HL-60 (cell line): ENCODE measurements around the gene FCRLA.

ENCODE experiments used
- CTCF ChIP-seq: IDR thresholded peaks from one replicate; pipeline ENCODE4 v1.5.1; 2011; ENCODE audit warnings: low read length, control low read depth, inconsistent platforms; ENCODE audit not compliant: insufficient read depth
- GABPA ChIP-seq: IDR thresholded peaks from 2 replicates; pipeline ENCODE4 v1.6.1; 2012; ENCODE audit warnings: low read depth
- POLR2AphosphoS5 ChIP-seq: IDR thresholded peaks from 2 replicates; pipeline ENCODE4 v1.6.1; 2012; ENCODE audit warnings: low read depth

- TF ChIP-seq CTCF: no peak
- TF ChIP-seq GABPA: no peak
- TF ChIP-seq POLR2AphosphoS5: no peak
These were observed 28.5 kb upstream of the FCRLA start for GRCh38 chr1:161678500-161678899.
